Stimulated activated CD4-positive, alpha-beta T cell treated with anti-CD3 and anti-CD28 coated beads, Interleukin-4, amount 100 ng/mL, for 4 hours (primary cell): ENCODE data around the gene CHIA.

ENCODE experiments used
- DNase-seq, 2 experiments: peaks; one replicate each; pipeline ENCODE4 v3.0.0-alpha.2; 2020

CHIA gene

DNA sequence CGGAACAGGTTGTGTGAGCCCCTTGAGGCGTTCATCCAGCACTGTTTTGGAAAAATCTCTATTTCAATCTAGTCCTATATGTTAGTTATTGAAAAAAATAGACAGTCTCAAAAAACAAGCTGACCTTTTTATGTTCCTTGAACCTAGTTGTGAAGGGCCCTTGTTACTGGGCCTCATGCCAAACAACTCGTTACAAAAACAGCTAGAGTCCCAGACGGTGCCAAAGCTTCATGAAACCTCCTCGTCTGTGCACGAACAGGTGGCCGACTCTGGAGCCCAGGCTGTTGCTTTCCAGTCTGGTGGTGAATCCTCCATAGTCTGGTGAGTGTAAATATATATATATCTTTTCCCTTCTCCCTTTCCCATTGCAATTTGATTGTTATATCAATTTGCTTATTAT is at the start of gene CHIA:
TSS of gene CHIA (plus strand) at position 222 of the 400 bp plus-strand sequence. CDS start 19,617 bp downstream, outside the sequence.
- no peak for DNase-seq

- no peak for DNase-seq
Observed at GRCh38 chr1:111241797-111242196, 48.9 kb upstream of the CHIA start.

- no peak for DNase-seq
Observed at GRCh38 chr1:111242805-111243523, 47.7 kb upstream of the CHIA start.

DNA sequence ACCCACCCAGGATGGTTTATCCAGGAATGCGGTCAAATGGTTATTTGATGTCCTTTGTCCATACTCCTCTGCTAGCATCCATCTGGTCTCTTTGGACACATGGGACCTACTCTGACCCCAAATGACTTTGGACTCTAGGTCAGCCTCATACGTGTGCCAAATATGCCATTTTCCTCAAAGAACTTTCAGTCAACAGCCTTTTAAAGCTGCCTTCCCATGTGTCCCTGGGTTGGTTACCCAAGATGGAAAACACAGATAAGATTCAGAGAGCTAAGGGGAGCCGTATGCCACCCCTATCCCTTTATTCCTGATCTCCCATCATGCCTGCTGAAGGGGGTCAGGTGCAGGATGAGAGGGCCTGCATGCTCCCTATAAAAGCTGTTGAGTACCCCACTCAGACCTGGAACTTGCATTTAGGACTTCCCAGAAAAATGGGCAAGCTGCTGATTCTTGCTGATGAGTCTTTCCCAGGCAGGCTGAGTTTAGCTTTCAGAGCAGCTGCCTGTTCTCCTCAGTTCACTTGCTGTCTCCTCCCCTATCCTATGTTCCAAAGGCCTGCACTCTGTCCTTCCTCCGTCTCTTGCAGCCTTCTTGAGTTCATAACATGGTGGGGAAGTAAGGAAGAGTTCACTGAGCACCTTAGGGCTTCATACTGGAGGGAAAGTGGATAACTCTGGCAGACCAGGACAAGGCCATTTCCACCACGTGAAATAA is 43.4 kb upstream of the CHIA start:
- no peak for DNase-seq

- no peak for DNase-seq
Observed at GRCh38 chr1:111249960-111250359, 40.7 kb upstream of the CHIA start.

DNA sequence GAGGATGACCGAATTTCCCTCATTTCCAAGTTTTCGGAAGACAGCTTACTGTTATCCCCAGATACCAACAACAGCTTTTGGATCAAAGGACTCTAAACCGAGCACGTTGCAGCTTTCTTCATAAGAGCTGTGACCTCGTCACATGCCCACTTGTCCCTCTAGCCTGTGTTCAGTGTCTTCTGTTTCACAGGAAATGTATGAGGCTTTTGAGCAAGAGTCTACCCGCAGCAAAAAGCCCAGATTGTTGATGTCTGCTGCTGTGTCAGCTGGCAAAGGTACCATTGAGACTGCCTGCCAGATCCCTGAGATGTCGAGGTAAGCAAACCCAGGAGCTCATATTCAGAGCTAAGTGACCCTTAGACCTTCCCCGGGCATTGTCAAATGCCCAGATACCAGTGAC is 39.1 kb upstream of the CHIA start:
- no peak for DNase-seq

DNA sequence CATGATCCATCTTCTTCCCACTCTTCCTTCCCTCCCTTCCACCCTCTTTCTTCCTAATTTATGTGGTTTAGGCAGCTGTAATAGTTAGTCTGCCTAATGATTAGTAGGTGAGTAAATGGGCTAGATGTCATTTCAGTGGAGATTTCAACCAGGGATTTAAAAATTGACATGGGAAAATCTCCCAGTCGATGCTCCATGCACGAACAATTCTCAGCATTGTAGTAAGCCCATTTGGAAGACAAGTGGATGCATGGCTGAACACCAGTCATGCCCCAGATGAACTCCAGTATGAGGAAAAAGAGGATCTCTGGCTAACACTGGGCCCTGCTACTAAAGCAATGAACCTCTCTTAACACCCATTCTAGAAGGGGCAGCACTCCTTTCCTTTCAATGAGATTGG is 37.9 kb upstream of the CHIA start:
- DNase-seq = no peak

DNA sequence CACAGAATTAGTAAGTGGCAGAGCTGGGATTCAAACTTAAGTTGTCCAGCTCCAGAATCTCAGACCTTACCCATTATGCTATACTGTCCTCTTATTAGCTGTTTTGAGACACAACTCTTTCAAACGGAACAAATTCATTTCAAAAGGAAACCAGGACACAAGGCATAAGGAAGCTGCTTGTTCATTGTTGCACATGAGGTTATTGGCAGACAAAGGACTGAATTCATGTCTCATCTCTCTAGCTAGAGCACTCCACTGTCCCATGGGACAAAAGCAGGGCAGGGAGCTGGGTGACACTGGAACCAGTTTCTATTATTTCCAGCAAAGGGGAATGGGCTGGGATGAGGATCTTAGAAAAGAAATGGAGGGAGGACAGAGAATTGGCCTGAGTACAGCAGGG is 36.8 kb upstream of the CHIA start:
- no peak for DNase-seq

DNA sequence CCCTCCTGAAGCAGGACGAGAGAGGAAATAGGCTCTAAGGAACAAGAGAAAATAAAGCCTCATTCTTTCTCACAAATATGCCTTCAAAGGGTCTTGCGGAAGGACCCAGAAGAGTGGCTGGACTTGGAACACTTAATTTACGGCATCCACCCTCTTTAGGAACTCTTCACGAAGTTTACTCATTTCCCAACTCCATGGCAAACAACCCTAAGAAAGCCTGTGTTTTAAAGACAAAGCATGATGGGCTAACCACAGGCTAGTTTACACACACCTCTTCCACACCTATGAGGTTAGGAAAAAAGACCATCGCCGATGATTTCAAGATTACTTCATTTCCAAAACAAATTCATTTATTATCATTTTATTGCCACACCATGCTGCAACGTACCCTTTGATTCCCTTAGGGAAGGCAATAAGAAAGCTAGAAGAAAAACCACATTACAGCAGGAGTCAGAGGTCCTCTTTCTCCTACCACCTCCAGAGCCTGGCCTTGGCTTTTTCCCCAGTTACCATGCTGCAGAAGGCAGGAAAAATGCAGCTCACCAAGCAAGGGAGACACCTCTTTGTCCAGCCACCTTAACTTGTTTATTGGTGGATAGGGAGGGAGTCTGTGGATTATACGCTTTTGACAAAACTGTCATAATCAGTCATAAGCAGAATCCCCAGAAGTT is 33.5 kb upstream of the CHIA start:
- DNase-seq = no peak

- DNase-seq = no peak
Observed at GRCh38 chr1:111267801-111268508, 22.7 kb upstream of the CHIA start.

- no peak for DNase-seq
Observed at GRCh38 chr1:111269825-111270406, 20.7 kb upstream of the CHIA start.

GRCh38 chr1:111270771-111271463 is 19.7 kb upstream of the CHIA start:
- DNase-seq = peak in 1 of 2 experiments; percentile 7

DNA sequence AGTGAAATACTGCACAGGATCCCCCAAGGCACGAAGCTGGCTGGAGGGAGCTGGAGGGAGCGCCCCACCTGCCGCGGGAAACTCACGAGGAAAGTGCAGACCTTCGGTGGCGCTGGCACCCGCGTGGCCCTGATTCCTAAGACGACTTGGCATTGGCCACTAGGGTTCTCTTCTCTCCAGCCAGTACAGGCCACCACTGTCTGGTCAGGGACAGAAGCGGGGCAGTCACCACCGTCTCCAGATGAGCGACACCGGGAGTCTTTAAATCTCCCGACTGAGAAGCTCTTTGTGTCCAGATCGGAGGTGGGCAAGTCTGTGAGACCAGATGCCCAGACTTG is 19.2 kb upstream of the CHIA start:
- no peak for DNase-seq

GRCh38 chr1:111272081-111272480 is 18.6 kb upstream of the CHIA start:
- no peak for DNase-seq

DNA sequence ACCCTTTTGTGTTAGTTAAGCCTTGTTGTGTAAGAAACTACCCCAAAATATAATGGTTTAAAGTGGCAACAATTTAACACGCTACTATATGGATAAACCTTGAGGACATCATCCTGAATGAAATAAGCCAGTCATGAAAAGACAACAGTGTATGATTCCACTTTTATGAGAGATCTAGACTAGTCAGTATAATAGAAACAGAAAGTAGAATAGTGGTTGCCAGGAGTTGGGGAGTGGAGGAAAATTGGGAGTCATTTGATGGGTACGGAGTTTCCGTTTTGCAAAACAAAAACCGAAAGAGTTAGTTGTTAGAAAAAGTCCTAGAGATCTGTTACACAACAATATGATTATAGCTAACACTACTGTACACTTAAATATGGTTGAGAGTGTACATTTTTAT is 16.0 kb upstream of the CHIA start:
- no peak for DNase-seq

DNA sequence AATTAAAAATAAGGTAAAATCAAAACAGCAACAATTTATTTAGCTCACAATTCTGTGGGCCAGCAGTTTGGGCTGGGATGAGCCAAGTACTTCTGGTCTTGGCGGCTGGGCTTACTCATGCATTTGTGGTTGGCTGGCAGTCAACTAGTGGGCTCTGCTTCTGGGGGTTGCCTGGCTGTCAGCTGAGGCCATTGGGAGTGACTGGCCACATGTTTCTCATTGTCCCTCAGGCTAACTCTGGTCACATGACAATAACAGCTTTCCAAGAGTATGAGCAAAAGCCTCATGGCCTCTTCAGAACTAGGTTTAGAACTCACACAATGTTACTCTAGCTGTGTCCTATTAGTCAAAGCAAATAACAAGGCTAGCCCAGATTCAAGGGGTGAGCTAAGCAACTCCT is 15.6 kb upstream of the CHIA start:
- no peak for DNase-seq

GRCh38 chr1:111275780-111276433 is 14.7 kb upstream of the CHIA start:
- no peak for DNase-seq

GRCh38 chr1:111279144-111279543 is 11.5 kb upstream of the CHIA start:
- DNase-seq = no peak

GRCh38 chr1:111280267-111280666 is 10.4 kb upstream of the CHIA start:
- DNase-seq = no peak

GRCh38 chr1:111281411-111281810 is 9.2 kb upstream of the CHIA start:
- DNase-seq = no peak

DNA sequence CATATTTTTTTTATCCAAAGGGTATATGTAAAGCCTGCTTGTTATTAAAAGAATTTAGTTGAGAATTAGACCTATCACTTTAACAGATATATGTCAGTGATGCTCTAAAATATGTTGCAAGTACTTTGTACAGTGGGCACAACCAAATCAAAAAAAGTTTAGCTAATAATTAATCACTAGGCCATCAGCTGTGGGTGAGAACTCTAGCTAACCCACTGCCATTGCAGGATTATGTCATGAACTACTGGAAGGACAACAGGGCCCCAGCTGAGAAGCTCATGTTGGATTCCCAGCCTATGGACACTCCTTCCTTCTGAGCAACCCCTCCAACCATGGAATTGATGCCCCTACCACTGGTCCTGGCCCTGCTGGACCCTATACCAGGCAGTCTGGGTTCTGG is 6.8 kb upstream of the CHIA start:
- DNase-seq = no peak

GRCh38 chr1:111285879-111286278 is 4.8 kb upstream of the CHIA start:
- DNase-seq = no peak
